ENCODE measurements around the gene HOMER3.
"Not testable (repeated sequence)": the region's sequence is repeated elsewhere in the genome, so short reads cannot be mapped to it uniquely, and the experiment has no call there.

HOMER3 gene

DNA sequence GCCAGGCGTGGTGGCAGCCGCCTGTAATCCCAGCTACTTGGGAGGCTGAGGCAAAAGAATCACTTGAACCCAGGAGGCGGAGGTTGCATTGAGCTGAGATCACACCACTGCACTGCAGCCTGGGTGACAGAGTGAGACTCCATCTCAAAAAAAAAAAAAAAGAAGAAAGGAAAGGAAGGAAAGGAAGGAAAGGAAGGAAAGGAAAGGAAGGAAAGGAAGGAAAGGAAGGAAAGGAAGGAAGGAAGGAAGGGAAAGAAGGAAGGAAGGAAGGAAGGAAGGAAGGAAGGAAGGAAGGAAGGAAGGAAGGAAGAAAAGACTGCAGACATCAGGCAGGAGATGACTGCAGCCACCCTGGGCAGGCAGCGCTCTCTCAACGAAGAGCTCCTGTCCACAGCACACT, 38.5 kb downstream of the HOMER3 start:
- DNase-seq (ENCODE audit: low read depth in 3 of 3, low spot score in 1 of 3) = not testable (repeated sequence)

DNA sequence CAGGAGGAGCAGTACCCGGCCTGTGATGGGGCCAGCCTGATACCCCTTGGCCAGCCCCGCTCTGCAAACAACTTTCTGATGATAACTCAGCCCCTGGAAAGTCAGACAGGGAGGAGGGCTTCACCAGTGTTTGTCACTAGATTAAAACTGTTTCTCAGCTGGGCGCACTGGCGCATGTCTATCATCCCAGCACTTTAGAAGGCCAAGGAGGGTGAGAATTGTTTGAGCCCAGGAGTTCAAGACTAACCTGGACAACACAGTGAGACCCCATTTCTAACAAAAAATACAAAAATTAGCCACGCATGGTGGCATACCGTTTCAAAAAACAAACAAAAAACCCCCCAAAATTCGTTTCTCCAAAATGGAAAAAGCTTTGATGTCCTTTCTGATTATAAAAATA, 39.5 kb downstream of the HOMER3 start:
- no peak for DNase-seq (ENCODE audit: low read depth in 3 of 3, low spot score in 1 of 3)

DNA sequence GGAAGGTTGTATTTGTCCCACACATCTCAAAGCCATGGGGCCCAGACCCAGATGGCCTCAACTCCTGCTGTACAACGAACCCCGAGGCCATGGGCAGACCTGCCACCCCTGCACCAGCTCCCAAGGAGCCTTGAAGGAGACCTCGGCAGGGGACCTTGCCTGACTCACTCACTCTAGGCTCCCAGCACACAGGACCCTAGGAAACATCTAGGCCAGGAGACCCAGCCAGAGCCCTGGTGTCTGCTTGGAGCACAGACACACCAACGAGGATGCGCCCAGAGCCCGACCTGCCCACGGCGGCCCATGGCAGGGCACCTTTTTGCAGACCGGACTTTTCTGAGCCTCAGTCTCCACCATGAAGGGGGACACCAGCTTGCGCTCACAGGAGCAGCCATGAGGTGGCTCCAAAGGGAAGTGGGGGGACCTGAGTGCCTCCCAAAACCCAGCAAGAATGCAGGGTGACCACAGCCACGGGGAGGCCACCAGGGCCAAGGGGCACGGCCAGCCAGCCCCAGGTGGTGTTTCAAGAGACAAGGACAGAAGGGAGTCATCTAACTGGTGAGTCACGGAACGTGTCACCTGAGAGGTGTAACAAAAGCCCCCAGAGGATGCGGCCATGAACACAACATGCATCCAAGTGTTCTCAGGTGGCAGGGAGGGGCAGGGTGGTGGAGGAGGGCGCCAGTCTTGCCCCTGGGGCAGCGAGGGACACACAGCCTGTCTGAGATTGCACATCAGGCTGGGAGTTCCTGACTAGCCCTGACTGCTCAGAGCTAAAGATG, 40.1 kb downstream of the HOMER3 start:
- DNase-seq (ENCODE audit: low read depth in 3 of 3, low spot score in 1 of 3) = no peak

DNA sequence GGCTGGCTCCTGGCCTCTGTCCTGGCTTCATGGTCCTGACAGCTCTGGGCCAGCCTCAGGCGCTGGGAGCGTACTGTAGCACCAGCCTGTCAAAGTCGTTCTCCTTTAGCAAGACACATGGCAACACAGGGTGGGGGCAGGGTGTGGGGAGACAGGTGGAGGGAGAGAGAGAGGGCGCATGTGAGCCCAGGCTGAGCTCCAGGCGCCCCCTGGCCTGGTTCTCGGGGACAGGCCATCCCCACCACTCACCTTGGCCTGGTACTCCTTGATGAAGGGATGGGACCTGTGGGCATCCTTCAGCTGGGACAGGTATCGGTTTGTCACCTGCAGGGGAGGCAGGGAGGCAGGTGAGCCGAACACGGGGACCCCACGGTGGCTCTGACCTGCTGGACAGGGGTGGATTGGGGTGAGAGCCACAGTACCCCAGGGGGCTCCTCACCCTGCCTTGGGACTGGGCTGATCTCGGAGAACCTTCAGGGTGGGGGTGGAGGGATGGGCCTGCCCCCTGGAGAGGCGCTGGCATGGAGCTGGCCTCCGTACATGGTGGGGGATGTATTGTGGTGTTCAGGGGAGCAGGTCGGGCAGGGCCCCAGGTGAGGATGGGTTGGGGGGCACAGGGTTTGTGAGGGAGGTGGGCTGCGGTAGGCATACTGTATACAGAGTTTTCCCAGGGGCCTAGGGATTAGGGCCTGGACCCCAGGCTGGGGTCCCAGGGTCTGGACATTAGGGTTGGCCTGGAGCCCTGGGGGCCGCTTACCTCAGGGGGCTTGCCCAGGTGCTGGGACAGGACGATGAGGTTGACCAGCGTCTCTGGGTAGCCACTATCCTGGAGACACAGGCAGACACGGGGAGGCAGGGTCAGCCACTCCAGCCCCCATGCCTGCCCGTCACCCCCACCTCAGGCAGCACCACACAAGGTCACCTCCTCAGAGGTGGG, 41.1 kb downstream of the HOMER3 start:
- no peak for DNase-seq (ENCODE audit: low read depth in 3 of 3, low spot score in 1 of 3)

DNA sequence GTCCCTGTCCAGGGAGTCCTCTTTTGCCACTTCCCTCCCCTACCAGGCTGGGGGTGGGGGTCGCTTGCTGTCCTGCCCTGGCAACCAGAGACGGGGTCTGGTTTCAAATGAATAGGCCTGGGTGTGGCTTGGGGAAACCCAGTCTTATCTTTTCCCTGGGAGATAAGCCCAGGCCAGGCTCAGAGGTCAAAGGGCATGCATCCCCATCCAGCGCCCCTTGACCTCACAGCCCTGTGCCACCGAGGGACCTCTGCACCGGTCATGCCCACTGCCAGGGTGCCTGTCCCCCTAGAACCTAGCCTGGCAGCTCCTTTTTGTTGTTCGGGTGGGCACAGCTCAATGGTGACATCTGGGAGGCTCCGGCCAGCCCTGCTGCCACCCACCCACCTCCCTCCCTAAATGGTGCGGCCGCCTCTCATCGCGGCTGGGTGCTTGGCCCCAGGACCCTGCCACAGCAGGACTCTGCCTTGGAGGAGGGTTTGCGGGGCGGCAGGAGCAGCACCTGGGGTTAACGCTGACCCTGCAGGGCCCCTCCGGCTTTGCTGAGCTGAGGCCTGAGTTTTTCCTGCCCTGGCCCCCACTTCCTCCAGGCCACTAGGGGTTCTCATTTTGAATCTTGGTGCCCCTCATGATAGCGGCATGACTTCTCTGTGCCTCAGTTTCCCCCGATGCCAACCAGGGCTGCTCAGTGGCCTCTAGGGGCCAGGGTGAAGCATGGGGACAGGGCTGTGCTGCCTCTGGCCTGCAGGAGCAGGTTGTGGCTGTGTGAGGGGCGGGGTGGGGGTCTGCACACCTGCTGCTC, 42.2 kb downstream of the HOMER3 start:
- DNase-seq (ENCODE audit: low read depth in 3 of 3, low spot score in 1 of 3) = no peak

DNA sequence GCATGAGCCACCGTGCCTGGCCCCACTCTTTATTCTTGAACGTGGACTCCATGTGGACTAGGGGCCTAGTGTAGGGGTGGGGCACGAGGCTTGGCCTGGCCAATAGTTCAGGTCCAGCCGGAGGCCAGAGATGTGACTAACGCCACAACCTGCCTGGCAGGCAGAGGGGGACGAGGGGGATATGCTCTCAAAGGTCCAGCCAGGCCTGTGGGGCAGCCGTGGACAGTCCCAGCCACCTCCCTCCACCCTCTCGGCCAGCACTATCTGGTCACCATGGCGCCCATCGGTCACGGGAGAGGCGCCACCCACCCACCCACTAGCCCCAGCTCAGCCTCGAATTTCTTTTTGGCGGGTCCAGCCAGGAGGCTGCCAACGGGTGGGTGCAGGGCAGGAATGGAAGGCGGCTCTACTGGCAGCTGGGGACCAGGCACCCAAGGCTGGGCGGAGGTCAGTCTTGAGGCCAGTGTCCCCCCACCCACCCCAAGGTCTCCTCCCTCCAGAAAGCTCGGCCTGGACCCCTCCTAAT, 42.9 kb downstream of the HOMER3 start:
- DNase-seq (ENCODE audit: low read depth in 3 of 3, low spot score in 1 of 3) = no peak

DNA sequence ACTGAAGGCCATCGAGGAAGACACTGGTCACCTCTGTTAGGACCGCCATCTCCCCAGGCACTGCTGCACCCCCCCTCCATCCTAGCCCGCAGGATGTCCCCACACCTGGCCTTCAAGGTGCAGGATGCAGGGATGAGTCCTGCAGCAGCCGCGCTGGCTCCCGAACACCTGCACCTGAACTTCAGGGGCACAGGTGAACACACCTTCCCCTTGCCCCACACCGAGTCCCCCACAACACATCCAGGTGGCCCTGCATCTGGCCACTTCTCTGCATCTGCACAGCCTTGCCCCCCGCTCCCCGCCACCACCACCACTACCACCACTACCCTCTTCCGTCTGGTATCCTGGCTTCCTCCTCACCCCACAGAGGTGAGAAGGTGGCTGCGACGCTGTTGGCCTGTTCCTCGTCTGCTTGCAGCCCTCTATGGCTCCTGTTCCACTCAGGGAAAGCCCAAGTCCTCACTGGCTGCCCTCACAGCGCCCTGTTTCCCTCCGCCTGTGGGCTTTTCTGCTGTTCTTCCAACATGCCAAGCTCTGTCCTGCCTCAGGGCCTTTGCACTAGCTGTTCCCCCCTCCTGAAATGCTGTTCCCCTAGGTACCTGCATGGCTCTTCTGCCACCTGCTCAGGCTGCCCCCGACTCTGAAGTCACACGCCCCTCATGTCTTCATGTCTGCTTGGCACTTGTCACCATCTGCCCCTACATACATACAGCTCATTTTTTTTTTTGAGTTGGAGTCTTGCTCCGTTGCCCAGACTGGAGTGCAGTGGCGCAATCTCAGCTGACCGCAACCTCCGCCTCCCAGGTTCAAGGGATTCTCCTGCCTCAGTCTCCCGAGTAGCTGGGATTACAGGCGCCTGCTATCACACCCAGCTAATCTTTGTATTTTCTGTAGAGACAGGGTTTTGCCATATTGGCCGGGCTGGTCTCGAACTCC, 43.7 kb downstream of the HOMER3 start:
- no peak for DNase-seq (ENCODE audit: low read depth in 3 of 3, low spot score in 1 of 3)

DNA sequence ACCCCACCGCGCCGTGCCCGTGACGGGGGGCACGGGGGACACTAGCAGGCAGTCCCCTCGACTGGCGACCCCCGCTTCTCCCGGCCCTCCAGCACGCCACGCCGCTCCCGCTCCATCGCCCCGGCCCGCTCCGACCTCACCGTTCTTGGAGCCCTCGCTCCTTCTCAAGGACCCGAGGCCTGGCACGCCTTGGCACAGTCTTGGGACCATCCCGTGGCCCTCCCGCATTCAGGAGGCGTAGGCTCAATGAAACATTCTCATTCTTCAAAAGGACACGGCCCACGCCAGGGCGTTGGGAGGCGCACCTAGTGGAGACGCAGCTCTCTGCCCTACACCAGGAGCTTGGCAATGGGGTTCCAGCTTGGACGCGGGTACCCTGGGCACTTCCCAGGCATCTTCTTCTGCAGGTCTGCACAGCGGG, 44.6 kb downstream of the HOMER3 start:
- DNase-seq (ENCODE audit: low read depth in 3 of 3, low spot score in 1 of 3) = no peak

DNA sequence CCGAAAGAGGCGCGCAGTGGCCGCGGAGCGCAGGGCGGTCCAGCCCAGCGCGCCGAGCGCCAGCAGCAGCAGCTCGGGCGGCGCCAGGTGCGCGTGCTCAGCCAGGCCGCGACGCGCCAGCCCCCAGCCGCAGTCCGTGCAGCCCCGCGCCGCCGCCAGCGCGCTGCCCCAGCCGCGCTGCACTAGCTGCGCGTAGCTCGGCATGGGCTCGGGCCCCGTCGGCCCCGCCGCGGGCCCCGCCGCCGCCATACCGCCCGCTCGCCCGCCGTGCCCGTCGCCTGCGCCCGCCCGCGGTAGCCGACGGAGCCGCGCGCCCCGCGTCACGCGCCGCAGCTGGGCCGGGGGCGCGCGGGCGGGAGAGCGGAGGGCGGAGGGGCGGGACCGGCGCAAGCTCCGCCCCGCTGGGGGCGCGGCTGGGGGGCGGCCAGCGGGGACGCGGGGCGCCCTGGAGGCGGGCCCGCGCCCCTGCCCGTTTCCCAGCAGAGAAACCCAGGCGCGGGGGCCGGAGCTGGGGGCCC, 45.1 kb downstream of the HOMER3 start, which contains the start of gene CERS1:
CERS1 (minus strand) TSS at position 335 of the 518 bp plus-strand sequence; CDS start at position 249, 86 bp downstream.
- no peak for DNase-seq (ENCODE audit: low read depth in 3 of 3, low spot score in 1 of 3)

DNA sequence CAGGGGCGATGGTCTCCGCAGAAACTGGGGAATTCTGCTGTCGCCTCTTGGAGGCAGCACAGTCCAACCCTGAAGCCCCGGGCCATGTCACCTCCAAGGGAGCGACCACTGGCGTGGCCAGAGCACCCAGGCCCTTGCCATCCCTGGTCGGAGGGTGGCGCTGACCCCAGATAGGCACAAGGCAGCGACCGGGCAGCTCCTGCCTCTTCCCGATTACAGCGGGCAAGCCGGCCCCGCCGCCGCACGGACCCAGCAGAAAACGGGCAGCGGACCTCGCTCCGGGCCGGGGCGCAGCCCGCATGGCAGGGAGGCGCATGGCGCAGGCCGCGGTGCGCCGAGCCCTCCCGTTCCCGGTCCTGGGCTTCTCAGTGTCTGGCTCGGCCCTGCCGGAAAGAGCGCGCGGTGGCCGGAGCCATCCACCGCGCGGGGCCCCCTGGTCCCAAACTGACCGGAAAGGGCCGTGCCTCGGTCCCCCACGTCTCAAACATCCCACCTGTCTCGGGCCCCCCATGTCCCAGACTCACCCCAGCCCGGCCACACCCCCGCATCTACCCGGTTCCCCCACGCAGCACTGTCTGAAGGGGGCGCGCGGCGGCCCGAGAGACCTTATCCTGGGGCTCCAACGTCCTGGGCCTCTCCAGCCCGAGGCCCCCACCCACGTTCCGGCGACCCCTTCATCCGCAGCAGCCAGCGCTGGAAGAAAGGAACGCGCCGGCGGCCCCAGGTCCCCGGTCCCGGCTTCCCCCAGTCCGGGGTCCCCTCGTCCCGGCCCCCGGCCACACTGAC, 45.8 kb downstream of the HOMER3 start:
- DNase-seq (ENCODE audit: low read depth in 3 of 3, low spot score in 1 of 3) = no peak

DNA sequence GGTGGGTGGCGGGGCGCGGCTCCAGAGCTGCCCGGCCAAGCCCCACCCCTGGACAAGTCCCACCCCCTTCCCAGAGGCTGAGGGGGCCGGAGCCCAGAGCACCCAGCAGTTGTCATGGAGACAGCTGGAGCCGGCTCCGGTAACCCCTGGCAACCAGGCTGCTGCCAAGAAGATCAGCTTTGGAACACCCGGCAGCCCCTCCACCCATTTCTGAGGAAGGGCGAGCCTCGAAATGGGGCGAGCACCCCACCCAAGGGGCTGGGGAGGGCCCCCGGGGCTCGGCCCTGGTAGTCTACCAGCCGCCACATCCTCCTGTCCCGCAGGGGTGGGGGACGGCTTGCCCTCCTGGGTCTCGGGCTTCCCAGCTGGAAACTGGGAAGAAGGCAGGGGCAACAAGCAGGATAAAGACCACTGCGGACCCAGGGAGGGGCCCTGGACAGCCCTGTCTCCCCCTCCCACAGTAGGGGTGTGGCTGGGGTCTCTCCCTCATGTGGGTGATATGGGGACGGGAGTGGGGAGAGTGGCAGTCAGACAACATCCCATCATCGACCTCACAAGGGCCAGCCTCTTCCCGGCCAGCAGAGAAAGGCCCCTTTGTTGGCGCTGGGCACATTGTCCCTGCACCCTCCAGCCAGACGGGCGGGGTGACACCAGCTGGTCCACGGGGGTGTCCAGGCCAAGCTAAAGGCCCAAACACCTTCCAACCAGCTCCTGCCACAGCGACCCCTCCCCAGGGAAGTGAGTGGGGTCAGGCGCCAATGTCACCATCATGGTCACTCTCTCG, 46.6 kb downstream of the HOMER3 start:
- no peak for DNase-seq (ENCODE audit: low read depth in 3 of 3, low spot score in 1 of 3)

DNA sequence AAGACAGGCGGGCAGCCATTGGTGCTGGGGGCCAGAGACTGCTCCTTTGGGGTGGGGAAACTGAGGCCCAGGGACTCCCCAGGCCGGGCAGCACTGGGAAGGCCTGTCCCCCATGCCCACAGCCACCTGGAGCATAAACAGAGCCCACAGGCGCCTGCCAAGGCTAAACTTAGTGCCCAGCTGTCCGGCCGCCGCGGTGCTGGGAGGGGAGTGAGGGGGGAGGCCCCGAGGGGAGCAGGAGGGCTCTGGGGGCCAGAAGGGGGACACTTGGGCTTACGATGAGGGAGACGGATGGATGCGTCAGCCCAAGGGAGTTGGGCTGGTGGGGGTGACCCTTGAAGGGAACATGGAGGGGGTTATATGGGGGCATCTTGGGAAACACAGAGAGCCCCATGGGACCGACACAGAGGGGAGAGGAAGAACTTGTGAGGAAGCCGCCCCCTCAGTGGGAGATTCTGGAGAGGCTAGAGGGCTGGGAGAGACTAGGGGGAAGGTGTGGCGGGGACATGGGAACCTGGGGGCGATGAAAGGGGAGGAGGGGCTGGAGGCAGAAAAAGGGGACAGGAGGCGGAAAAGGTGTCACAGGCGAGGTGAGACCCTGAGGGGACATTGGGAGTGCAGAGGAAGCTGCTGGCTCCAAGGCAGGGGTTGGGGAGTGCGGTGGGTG, 47.3 kb downstream of the HOMER3 start:
- DNase-seq (ENCODE audit: low read depth in 3 of 3, low spot score in 1 of 3) = no peak

DNA sequence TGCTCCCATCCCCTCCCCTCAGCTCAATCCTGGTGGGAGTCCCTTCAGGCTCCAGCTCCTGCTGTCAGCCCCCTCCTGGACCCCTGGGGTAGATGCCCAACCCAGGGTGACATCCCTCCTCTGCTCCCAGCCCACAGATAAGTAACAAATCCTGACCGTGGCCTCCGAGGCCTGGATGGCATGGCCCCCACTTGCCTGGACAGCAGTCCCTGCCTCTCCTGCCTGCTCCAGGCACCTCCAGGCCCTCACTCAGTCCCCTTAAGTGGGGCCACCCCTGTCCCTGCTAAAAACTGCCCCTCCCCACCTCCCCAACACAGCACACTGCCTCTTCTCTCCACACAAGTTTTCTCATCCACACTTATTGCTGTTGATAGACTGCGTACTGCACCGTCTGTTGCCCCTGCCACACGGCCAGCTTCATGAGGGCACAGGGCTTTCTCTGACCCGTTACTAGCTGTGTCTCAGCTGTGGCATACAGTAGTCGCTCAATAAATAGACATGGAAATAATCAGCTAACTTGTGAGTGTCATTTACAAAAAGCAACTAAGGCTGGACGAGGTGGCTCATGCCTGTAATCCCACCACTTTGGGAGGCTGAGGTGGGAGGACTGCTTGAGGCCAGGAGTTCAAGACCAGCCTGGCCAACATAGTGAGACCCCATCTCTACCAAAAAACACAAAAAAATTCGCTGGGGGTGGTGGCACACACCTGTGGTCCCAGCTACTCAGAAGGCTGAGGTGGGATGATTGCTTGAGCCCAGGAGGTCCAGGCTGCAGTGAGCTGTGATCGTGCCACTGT, 50.9 kb downstream of the HOMER3 start:
- no peak for DNase-seq (ENCODE audit: low read depth in 3 of 3, low spot score in 1 of 3)

DNA sequence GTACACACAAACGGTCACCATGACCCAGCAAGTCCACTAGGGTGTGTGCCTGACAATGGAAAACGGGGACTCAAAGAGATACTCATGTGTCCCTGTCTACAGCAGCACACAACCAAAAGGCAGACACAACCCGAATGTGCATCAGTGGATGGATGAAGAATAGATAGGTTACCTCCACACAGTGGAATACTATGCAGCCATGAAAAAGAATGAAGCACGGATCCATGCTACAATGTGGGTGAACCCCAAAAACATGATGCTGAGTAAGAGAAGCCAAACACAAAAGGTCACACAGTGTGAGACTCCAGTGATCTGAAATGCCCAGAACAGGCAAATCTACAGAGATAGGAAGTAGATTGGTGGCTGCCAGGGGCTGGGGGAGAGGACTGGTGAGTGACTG, 54.0 kb downstream of the HOMER3 start:
- no peak for DNase-seq (ENCODE audit: low read depth in 3 of 3, low spot score in 1 of 3)

DNA sequence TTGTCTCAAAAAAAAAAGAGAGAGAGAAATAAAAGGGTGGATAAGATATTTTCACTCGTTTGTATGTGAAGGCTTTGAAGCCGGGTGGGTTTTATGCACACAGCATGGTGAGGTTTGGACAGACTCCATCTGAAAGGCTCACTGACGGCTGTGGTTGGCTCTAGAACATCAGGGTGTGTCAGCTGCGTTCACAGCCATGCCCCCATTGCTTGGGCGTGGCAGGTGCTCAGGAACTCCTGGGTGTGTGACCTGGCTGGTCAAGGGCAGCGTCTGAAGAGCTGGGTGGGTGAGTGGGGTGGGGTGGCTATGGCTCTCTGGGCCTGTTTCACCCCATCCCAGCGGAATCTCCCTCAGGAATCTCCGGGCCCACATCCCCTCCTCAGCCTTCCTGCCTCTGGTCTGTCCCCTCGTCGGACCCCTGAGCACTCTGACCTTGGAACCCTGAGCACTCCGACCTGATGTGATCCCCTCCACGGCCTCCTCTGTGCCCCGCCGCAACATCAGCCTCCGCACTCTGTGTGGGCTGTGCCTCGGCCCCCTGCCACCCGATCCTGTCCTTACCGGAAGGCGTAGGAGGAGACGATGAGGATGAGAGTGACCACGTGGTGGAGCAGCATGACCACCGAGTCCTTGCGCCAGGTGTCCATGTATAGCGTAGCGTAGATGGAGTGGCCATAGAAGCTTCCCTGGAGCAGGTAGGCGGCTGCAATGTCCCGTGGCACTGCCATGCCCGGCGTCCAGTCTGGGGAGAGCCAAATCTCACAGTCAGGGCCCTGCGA, 57.3 kb downstream of the HOMER3 start:
- no peak for DNase-seq (ENCODE audit: low read depth in 3 of 3, low spot score in 1 of 3)

DNA sequence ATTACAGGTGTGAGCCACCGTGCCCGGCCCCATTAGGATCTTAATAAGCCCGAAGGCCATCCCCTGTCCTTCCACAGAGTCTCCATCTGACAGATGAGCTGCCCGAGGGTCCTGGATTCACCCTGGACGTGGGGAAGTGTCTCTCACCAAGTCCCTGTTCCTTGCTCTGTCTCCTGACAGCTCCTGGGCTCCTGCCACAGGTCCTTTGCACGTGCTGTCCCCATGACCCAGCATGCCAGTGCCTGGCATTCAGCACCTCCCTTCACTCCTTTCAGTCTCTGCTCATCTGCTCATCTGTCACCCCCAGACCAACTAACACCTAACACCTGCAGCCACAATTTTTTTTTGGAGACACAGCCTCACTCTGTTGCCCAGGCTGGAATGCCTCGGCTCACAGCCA, 59.5 kb downstream of the HOMER3 start:
- DNase-seq (ENCODE audit: low read depth in 3 of 3, low spot score in 1 of 3) = no peak

Measured in stimulated activated CD4-positive, alpha-beta T cell treated with anti-CD3 and anti-CD28 coated beads, TNF-alpha, amount 100 ng/mL, for 1 hour (primary cell).